Upper lobe of left lung (tissue), 4 donors: ENCODE results near the gene CNTNAP2.

Experiments used
- CTCF ChIP-seq, 6 experiments: fragments of 450-650 bp in 4 of 6; fragments of 200-600 bp in 2 of 6; sonication (generic) in 2 of 6; IDR thresholded peaks; one replicate each; pipeline ENCODE4 v1.5.1; 2016 to 2019; ENCODE audit warnings: antibody characterized with exemption in 6 of 6
- EP300 ChIP-seq, 4 donors: sonication (generic); formaldehyde crosslinking; IDR thresholded peaks; one replicate each; pipeline ENCODE4 v1.5.1; 2017; ENCODE audit warnings: antibody characterized with exemption in 4 of 4, control low read depth in 2 of 4
- POLR2A ChIP-seq, 4 donors: fragments of 450-650 bp; IDR thresholded peaks; one replicate each; pipeline ENCODE4 v1.5.1; 2016 to 2017; ENCODE audit warnings: antibody characterized with exemption in 4 of 4, mild to moderate bottlenecking in 2 of 4

- TF ChIP-seq EP300 (IDR thresholded peaks at IDR 0.05) (no peak), CTCF (IDR thresholded peaks at IDR 0.05) (no peak), POLR2A (IDR thresholded peaks at IDR 0.05) (no peak)
These were observed 1029.6 kb downstream of the CNTNAP2 start for GRCh38 chr7:147146169-147146568.
